Stimulated activated naive CD8-positive, alpha-beta T cell treated with anti-CD3 and anti-CD28 coated beads, Interleukin-15, amount 100 ng/mL, for 72 hours (primary cell): ENCODE data around the gene ARHGEF39.
"Not testable (repeated sequence)": the region's sequence is repeated elsewhere in the genome, so short reads cannot be mapped to it uniquely, and the experiment has no call there.

ENCODE experiments used
- ATAC-seq: fragments of 150-1000 bp; cut with Tn5 transposase; 2 replicates; pipeline ENCODE4 v1.10.0; 2021; ENCODE audit warnings: mild to moderate bottlenecking, moderate library complexity
- DNase-seq, 2 donors: peaks; one replicate each; pipeline ENCODE4 v3.0.0; 2021 to 2022
- H3K27ac Mint-ChIP-seq, 2 donors: one replicate each; pipeline ENCODE4 v1.8.0; 2022; ENCODE audit warnings: mild to moderate bottlenecking in 2 of 2, mixed read lengths in 2 of 2, moderate library complexity in 2 of 2
- H3K27me3 Mint-ChIP-seq: one replicate; pipeline ENCODE4 v1.8.0; 2022; ENCODE audit warnings: mixed read lengths
- H3K4me1 Mint-ChIP-seq: one replicate; pipeline ENCODE4 v1.8.0; 2022; ENCODE audit warnings: mild to moderate bottlenecking, mixed read lengths
- H3K4me3 Mint-ChIP-seq, 2 donors: one replicate each; pipeline ENCODE4 v1.8.0; 2022; ENCODE audit warnings: mild to moderate bottlenecking in 2 of 2, mixed read lengths in 2 of 2, moderate library complexity in 1 of 2
- H3K9me3 Mint-ChIP-seq, 2 donors: one replicate each; pipeline ENCODE4 v1.8.0; 2022; ENCODE audit warnings: mixed read lengths in 2 of 2

The ARHGEF39 gene

DNA sequence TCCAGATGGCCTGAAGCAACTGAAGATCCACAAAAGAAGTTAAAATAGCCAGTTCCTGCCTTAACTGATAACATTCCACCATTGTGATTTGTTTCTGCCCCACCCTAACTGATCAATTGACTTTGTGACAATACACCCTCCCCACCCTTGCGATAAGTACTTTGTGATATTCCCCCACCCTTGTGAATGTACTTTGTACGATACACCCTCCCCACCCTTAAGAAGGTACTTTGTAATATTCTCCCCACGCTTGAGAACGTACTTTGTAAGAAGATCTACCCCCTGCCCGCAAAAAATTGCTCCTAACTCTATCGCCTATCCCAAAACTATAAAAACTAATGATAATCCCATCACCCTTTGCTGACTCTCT lies 28.1 kb downstream of the ARHGEF39 start:
- Mint-ChIP-seq H3K9me3 (peaks cover 4 to 13% of the 10 kb centered on the region in 2 donors), H3K4me1 (peaks cover 72% of the 10 kb centered on the region), H3K4me3 (peak overlapping the region in 1 of 2 donors; percentile 42)
- not testable (repeated sequence) for H3K27ac Mint-ChIP-seq, DNase-seq, H3K27me3 Mint-ChIP-seq, ATAC-seq

DNA sequence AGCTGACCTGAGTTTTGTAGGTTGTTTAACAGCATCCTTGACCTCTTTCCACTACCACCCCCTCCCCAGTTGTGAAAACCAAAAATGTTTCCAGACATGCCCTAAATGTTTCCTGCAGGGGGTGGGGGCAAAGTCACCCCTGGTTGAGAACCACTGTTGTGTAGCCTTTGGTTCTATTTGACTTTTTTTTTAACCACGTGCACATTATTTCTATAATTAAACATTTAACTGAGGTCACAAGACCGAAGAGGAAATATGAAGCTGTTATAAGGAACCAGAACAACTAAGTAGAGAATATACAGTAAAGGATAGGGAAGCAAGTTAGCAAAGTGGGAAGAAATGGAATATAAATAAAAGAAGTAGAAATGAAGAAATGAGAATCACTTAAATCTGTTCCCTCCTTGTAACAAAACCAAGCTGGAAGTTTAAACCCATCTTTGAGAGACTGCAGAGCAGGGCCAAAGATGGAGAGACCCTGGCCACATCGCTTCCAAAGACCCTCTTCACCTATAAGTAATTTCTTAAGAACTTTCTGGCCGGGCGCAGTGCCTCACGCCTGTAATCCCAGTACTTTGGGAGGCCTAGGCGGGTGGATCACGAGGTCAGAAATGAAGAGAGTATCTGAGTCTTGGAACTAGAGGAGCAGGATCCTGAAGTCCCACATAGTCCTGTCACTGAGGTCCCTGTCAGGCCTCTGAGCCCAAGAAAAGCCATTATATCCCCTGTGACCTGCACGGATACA lies 28.7 kb downstream of the ARHGEF39 start:
- ATAC-seq = no peak
- Mint-ChIP-seq H3K27me3 (no peaks in the 10 kb centered on the region), H3K4me1 (peaks cover 66% of the 10 kb centered on the region), H3K4me3 (peak overlapping the region; percentile 12 to 44), H3K9me3 (peaks cover 4 to 13% of the 10 kb centered on the region in 2 donors), H3K27ac (peak overlapping the region in 1 of 2 donors; percentile 82)
- DNase-seq = no peak

DNA sequence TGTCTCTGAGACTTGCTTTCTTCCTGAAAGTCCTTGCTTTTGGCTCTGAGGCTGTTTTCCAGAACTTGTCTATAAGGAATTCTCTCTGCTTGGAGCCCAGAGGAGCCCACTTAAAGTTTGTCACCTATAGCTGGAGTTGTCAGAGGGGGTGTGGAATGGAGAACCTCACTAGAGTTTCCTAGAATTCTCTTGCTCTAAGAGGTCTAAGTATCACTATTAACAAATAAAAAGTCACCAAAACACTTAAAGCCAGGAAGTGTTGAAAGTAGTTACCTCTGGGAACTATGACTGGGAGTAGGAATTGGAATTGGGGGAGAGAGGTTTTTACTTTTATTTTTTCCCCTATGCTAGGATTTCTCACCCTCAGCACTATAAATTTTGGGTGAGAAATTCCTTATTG lies 29.3 kb downstream of the ARHGEF39 start:
- H3K4me1 Mint-ChIP-seq = peaks cover 61% of the 10 kb centered on the region
- no peak for ATAC-seq
- H3K9me3 Mint-ChIP-seq = peaks cover 4 to 7% of the 10 kb centered on the region in 2 donors
- H3K27ac Mint-ChIP-seq = peak overlapping the region in 1 of 2 donors; percentile 35
- H3K4me3 Mint-ChIP-seq = peak overlapping the region; percentile 16 to 40
- no peak for DNase-seq
- H3K27me3 Mint-ChIP-seq = no peaks in the 10 kb centered on the region

DNA sequence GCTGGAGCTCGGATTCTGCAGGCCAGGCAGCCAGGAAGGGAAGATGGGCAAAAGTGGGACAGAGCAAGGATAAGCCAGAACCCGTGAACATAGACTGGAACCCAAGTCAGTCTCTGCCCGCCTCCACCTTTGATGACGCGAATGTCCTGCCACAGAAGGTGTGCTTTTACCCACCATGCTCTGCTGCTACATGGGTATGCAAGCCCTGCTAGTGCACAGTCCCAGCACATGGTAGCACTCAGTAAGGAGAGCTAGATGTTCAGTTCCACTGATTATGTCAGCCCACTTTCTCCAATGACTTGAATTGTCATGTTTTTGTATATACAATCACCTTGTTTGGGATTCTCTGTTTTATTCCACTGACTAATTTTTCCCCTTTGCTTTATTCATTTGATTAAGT lies 35.4 kb downstream of the ARHGEF39 start:
- no peak for DNase-seq
- no peaks in the 10 kb centered on the region for H3K27me3 Mint-ChIP-seq
- no peak overlapping the region for H3K27ac Mint-ChIP-seq
- peaks cover 21% of the 10 kb centered on the region for H3K4me1 Mint-ChIP-seq
- no peak for ATAC-seq
- no peaks in the 10 kb centered on the region for H3K9me3 Mint-ChIP-seq
- H3K4me3 Mint-ChIP-seq = no peak overlapping the region

DNA sequence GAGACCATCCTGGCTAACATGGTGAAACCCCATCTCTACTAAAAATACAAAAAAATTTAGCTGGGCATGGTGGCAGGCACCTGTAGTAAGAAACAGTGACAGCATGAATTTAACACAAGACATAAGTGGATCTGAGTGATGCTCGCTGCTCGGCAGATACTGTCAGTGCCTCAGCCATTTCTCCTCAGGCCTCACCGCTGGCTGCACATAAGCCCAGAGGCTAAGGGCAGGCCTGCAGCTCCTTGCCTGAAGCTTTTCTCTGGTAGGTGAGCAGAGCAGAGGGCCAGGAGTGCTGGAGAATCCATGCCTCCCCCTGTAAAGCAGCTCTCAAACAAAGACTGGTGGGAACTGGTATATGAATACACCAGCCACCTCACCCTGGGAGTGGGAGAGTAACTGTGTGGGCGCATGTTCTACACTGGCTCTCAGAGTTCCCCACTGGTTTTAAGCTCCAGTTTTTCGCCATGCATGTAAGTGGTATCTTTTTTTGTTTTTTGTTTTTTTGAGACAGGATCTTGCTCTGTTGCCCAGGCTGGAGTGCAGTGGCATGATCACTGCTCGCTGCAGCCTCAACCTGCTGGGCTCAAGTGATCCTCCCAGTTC lies 36.5 kb downstream of the ARHGEF39 start:
- H3K9me3 Mint-ChIP-seq = no peaks in the 10 kb centered on the region
- H3K4me1 Mint-ChIP-seq = peaks cover 18% of the 10 kb centered on the region
- H3K4me3 Mint-ChIP-seq = no peak overlapping the region
- no peak for ATAC-seq
- DNase-seq = no peak
- H3K27ac Mint-ChIP-seq = peak overlapping the region in 1 of 2 donors; percentile 48
- no peaks in the 10 kb centered on the region for H3K27me3 Mint-ChIP-seq

DNA sequence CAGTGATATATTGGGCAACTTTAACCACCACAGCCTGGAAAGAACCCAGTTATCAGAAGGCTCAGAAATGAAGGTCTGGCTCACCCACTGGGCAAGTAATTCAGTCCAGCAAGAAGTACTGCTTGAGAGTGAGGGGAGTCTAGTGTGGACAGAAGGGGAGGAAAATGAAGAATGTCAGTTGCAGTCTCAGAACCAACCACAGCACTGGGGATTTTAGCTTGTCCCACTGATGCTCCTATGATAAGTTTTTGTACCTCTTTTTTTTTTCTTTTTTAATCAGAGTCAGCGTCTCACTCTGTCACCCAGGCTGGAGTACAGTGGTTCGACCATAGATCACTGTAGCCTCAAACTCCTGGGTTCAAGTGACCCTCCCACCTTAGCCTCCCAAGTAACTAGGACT lies 37.4 kb downstream of the ARHGEF39 start:
- Mint-ChIP-seq H3K27me3 (no peaks in the 10 kb centered on the region), H3K9me3 (no peaks in the 10 kb centered on the region), H3K27ac (no peak overlapping the region), H3K4me1 (peaks cover 18% of the 10 kb centered on the region), H3K4me3 (no peak overlapping the region)
- DNase-seq (no peak), ATAC-seq (no peak)

DNA sequence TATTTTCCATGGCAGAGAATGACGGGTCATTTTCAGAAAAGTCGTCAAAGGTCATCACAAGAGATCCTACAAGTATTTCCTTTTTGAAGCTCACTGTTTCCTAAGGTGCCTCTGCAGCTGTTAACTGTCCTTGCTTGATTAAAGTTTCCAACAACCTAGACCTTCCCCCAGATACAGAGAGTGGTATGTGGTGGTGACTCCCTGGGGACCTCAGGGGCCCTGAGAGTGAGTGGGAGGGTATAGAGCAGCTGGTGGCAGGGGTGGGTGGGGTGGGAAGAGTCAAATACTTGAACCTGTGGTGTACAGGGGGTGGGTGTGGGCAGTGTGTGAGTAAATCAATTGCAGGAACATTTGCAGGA lies 45.2 kb downstream of the ARHGEF39 start:
- Mint-ChIP-seq H3K9me3 (no peaks in the 10 kb centered on the region), H3K4me3 (peak overlapping the region; percentile 92 to 95), H3K27me3 (no peaks in the 10 kb centered on the region), H3K4me1 (peaks cover 67% of the 10 kb centered on the region), H3K27ac (peak overlapping the region; percentile 84 to 89)
- peak in 1 of 2 donors; percentile 36 for DNase-seq
- ATAC-seq = peak; percentile 65

DNA sequence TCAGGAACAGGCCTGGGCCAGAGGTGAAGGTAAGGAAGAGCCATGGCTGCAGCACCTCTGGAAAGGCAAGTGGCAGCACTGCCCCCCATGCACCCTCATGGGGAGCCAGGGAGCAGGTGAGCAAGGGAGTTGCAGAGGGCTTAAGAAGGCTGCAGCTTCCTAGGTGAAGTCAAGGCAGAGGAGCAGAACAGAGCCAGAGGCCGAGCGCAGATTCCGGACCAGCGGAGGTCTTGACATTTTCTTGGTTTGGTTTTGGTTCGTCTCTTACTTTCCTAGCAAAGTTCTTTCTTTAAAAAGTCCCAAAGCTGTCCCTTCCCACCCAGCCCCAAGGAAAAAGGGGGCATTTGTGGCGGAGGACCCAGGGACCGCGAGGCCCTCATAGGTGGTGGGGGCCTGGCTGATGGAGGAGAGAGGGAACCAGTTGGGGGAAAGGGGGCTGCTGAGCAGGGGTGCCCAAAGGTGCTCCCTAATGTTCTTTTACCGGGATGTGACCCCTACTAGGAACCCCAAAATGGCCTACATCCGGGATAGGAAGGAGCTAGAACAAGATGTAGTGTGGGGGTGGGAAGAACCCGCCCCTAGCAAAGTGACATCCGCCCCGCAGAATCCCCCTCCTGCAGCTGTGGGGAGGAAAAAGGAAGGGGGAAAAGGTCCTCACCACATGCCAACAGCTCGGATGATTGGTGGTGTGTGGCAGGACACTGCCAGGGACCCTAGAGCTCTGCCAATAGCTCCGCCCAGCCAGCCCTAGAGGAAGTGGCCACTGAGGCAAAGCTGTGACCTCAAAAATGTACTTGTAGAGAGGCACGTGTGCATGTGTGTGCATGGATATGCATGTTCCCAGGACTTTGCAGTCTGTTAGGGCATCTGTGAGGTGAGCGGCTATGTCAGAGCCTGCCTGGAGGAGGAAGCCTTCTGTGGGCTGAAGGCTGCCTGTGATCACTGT lies 45.9 kb downstream of the ARHGEF39 start:
- no peaks in the 10 kb centered on the region for H3K27me3 Mint-ChIP-seq
- peak; percentile 45 to 80 for DNase-seq
- peak overlapping the region; percentile 92 to 95 for H3K4me3 Mint-ChIP-seq
- ATAC-seq = peak; percentile 81
- peak overlapping the region; percentile 89 to 93 for H3K27ac Mint-ChIP-seq
- peaks cover 66% of the 10 kb centered on the region for H3K4me1 Mint-ChIP-seq
- H3K9me3 Mint-ChIP-seq = no peaks in the 10 kb centered on the region

DNA sequence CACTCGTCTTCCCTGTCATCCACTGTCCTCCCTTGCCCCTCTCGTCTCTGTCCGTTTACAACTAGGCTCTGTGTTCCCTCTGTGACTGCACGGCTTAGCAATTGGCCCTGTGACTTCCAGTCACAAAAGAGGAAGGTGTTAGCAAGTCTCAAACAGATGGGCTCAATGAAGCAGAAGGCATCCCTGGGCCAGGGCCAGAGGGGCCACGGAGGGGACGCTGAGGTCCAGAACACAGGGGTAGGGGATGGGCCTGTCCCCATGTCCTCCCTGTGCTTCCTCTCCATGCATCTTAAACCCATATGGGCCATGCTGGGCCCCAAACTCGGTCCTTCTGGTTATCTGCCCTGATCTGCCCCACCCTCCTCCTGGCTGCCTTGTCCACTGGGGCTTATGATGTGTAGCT lies 46.7 kb downstream of the ARHGEF39 start, which contains the start of gene CD72:
Gene CD72 (minus strand): TSS at position 89 of the 403 bp plus-strand sequence. CDS start 110 bp downstream, outside the sequence.
- Mint-ChIP-seq H3K9me3 (no peaks in the 10 kb centered on the region), H3K4me1 (peaks cover 66% of the 10 kb centered on the region), H3K27ac (peak within 1 kb of the TSS; percentile 93 to 94), H3K27me3 (no peaks in the 10 kb centered on the region), H3K4me3 (peak within 1 kb of the TSS; percentile 92 to 95)
- DNase-seq (no peak), ATAC-seq (no peak)

DNA sequence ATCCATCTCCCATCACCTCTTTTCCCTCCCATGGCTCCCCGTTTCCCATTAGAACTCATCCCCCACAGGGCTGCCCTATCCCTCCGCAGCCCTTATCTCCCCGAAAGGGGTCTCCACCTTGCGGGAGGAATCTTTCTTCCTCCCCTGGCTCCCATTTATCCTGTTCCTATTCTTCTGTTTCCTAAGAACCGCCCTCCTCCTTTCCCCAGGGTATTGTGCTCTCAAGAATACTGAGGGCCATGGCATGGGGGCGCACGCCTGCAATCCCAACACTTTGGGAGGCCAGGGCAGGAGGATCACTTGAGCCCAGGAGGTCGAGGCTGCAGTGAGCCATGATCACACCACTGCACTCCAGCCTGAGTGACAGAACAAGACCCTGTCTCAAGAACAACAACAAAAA lies 47.4 kb downstream of the ARHGEF39 start:
- ATAC-seq (no peak), DNase-seq (no peak)
- H3K9me3 Mint-ChIP-seq = no peaks in the 10 kb centered on the region

DNA sequence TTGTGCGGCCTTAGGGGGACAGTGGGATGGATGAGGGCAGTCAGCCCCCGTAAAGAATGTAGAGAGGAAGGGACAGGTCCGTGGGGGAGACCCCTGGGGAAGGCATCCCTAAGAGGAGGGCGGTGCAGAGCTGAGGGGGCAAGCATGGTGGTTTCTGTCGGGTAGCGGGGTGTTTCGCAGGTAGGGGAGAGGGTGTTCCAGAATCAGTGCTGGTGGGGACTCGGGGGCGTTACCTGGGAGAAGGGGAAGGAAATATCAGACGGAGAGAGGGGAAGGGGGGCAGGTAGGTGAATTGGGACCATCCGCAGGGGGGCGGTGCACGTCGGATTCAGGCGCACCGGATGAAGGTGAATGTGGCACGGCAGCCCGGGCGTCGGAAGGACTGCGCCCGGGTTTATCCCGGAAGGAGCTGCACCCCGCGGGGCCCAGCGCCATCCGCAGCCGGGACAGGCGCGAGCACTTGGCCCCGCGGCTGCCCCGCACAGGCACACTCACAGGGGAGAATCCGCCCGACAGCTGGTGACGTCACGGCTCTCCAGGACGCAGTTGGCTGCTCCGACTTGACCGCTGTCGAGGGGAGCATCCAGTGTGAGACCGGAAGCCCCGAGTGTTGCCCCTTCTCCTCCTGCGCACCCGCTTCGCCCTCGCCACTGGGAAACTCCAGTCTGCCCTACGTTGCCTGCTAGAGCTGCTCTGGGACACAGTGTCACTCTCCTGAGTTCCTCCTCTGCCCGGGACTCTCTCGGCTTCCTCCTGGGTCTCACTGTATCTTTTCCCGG lies 48.1 kb downstream of the ARHGEF39 start:
- Mint-ChIP-seq H3K27ac (peak overlapping the region; percentile 93 to 94), H3K9me3 (no peaks in the 10 kb centered on the region), H3K4me1 (peaks cover 64% of the 10 kb centered on the region), H3K4me3 (peak overlapping the region; percentile 92 to 95), H3K27me3 (no peaks in the 10 kb centered on the region)
- peak; percentile 73 for ATAC-seq
- peak; percentile 62 to 82 for DNase-seq

More for the DNA sequence above, 47.4 kb downstream of the ARHGEF39 start:
- peak overlapping the region; percentile 93 to 94 for H3K27ac Mint-ChIP-seq
- H3K4me1 Mint-ChIP-seq = peaks cover 66% of the 10 kb centered on the region
- H3K4me3 Mint-ChIP-seq = peak overlapping the region; percentile 92 to 95
- no peaks in the 10 kb centered on the region for H3K27me3 Mint-ChIP-seq

DNA sequence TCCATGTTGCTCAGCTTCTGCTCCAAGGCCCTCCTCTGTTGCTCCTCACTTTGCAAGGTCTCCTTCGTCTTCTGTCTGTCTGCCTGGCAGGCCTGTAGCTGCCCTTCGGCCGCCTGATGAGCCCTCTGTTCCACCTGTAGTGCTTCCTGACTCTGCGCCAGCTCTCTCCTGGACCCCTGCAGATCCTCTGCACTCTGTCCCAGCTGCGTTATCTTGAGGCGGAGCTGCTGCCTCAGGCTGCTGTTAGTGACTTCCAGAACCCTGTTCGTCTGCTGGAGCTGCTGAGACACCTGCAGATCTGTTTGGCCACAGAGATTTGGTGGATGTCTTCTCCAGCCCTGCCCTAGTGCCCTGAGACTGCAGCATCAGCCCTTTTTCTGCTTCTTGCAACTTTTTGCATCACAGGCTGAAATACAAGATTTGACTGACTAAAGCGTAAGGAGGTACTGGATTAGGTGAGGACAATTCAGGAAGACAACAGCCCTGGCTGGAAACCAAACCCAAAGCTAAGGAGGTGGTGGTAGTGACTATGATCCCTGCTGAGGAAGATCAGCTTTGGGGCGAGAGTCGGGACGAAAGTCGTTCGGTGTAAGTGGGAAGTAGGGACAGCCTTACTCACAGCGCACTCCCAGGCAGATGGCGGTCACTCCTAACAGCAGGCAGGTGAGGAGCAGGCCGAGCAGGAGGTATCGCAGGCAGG lies 48.9 kb downstream of the ARHGEF39 start:
- H3K27ac Mint-ChIP-seq = peak overlapping the region; percentile 51 to 79
- no peaks in the 10 kb centered on the region for H3K9me3 Mint-ChIP-seq
- H3K4me3 Mint-ChIP-seq = peak overlapping the region; percentile 92 to 95
- ATAC-seq (no peak), DNase-seq (no peak)
- H3K4me1 Mint-ChIP-seq = peaks cover 61% of the 10 kb centered on the region
- H3K27me3 Mint-ChIP-seq = no peaks in the 10 kb centered on the region

DNA sequence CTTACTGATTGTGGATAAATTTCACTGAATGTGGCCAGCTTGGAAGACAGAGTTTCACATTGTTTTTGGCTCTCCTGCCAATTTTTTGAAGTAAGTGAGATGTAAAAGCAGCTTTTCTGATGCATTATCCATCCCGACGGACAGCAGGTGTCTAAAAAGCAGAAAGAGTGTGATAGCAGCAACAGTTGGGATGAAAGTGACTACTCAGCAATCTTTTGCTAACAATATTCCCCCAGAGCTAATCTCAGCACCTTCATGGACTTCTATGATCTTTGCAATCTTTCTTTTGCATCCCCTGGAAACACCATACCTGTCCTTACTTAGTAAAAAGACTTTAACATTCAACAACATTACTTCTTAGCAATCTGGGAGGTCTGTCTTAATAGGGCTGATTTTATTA lies 52.2 kb downstream of the ARHGEF39 start:
- no peak overlapping the region for H3K4me3 Mint-ChIP-seq
- H3K27ac Mint-ChIP-seq = no peak overlapping the region
- DNase-seq = no peak
- ATAC-seq = no peak
- peaks cover 33% of the 10 kb centered on the region for H3K4me1 Mint-ChIP-seq
- no peaks in the 10 kb centered on the region for H3K27me3 Mint-ChIP-seq
- no peaks in the 10 kb centered on the region for H3K9me3 Mint-ChIP-seq

DNA sequence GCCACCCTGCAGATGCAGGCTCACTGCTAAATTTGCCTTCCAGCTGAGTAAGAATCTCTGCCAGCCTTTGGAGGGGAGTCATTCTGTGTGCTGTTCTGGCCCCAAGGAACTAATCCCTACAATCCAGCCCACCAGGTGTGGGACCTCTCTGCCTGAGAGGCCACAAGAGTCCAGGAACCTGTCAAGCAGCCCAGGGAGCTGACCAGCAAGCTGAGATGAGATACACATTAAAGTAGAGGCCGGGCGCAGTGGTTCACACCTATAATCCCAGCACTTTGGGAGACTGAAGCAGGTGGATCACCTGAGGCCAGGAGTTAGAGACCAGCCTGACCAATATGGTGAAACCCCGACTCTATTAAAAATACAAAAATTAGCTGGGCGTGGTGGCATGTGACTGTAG lies 52.9 kb downstream of the ARHGEF39 start:
- not testable (repeated sequence) for H3K27ac Mint-ChIP-seq, DNase-seq, H3K27me3 Mint-ChIP-seq, H3K9me3 Mint-ChIP-seq, ATAC-seq, H3K4me3 Mint-ChIP-seq
- H3K4me1 Mint-ChIP-seq = peaks cover 33% of the 10 kb centered on the region
